ENCODE results near the gene CSH2.

GRCh38 chr17:63880706-63881105 lies 7.2 kb upstream of the CSH2 start:
- TF ChIP-seq, protein P1, sequence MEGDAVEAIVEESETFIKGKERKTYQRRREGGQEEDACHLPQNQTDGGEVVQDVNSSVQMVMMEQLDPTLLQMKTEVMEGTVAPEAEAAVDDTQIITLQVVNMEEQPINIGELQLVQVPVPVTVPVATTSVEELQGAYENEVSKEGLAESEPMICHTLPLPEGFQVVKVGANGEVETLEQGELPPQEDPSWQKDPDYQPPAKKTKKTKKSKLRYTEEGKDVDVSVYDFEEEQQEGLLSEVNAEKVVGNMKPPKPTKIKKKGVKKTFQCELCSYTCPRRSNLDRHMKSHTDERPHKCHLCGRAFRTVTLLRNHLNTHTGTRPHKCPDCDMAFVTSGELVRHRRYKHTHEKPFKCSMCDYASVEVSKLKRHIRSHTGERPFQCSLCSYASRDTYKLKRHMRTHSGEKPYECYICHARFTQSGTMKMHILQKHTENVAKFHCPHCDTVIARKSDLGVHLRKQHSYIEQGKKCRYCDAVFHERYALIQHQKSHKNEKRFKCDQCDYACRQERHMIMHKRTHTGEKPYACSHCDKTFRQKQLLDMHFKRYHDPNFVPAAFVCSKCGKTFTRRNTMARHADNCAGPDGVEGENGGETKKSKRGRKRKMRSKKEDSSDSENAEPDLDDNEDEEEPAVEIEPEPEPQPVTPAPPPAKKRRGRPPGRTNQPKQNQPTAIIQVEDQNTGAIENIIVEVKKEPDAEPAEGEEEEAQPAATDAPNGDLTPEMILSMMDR (IDR thresholded peaks at IDR 0.05; ENCODE audit: low read depth, low read length) = no peak
- TF ChIP-seq MAX (IDR thresholded peaks at IDR 0.05; ENCODE audit: low read depth, low read length) (no peak), MYC (IDR thresholded peaks at IDR 0.05; ENCODE audit: low read depth, low read length) (no peak)

Measured in NB4 (cell line).